Activated CD4-positive, alpha-beta T cell treated with anti-CD3 and anti-CD28 coated beads for 4 hours (primary cell): Measurements from ENCODE around the gene NOL6.
"Not testable (repeated sequence)": the region's sequence is repeated elsewhere in the genome, so short reads cannot be mapped to it uniquely, and the experiment has no call there.

ENCODE experiments used
- DNase-seq, 2 donors: peaks; one replicate each; pipeline ENCODE4 v3.0.0-alpha.2; 2020

Gene NOL6

GRCh38 chr9:33473643-33474352 is at the start of gene NOL6:
NOL6 (minus strand) TSS chr9:33473924; CDS start chr9:33473842, 82 bp downstream.
- peak; percentile 96 to 99 for DNase-seq

GRCh38 chr9:33521861-33522260 is 48.1 kb upstream of the NOL6 start:
- not testable (repeated sequence) for DNase-seq

GRCh38 chr9:33517934-33518577 is 44.3 kb upstream of the NOL6 start:
- not testable (repeated sequence) for DNase-seq

- no peak for DNase-seq
Observed at GRCh38 chr9:33517373-33517772, 43.6 kb upstream of the NOL6 start.

GRCh38 chr9:33516397-33516796 is 42.7 kb upstream of the NOL6 start:
- not testable (repeated sequence) for DNase-seq

GRCh38 chr9:33515342-33515995 is 41.7 kb upstream of the NOL6 start:
- not testable (repeated sequence) for DNase-seq

GRCh38 chr9:33512535-33512934 is 38.8 kb upstream of the NOL6 start:
- DNase-seq: not testable (repeated sequence)

- not testable (repeated sequence) for DNase-seq
Observed at GRCh38 chr9:33511184-33511517, 37.4 kb upstream of the NOL6 start.

- peak; percentile 17 to 20 for DNase-seq
Observed at GRCh38 chr9:33510262-33511183, 36.8 kb upstream of the NOL6 start.

- no peak for DNase-seq
Observed at GRCh38 chr9:33506626-33507370, 33.1 kb upstream of the NOL6 start.

GRCh38 chr9:33498387-33498786 is 24.7 kb upstream of the NOL6 start:
- DNase-seq: no peak

- DNase-seq: not testable (repeated sequence)
Observed at GRCh38 chr9:33493819-33494218, 20.1 kb upstream of the NOL6 start.

GRCh38 chr9:33489066-33489465 is 15.3 kb upstream of the NOL6 start:
- no peak for DNase-seq

GRCh38 chr9:33485312-33485711 is 11.6 kb upstream of the NOL6 start:
- DNase-seq: not testable (repeated sequence)

- no peak for DNase-seq
Observed at GRCh38 chr9:33480976-33481375, 7.3 kb upstream of the NOL6 start.

- DNase-seq: no peak
Observed at GRCh38 chr9:33480106-33480505, 6.4 kb upstream of the NOL6 start.

GRCh38 chr9:33476503-33476902 is 2.8 kb upstream of the NOL6 start:
- no peak for DNase-seq

GRCh38 chr9:33475357-33475756 is 1.6 kb upstream of the NOL6 start:
- DNase-seq: no peak

- no peak for DNase-seq
Observed at GRCh38 chr9:33472881-33473615, 676 bp downstream of the NOL6 start.

GRCh38 chr9:33472171-33472880 is 1.4 kb downstream of the NOL6 start:
- DNase-seq: no peak

GRCh38 chr9:33471361-33471760 is 2.4 kb downstream of the NOL6 start:
- no peak for DNase-seq
